Activated naive CD4-positive, alpha-beta T cell treated with anti-CD3 and anti-CD28 coated beads, Interleukin-2, amount 10 ng/mL, durations not matched to agents 7 days and 5 days (primary cell): Measurements from ENCODE around the gene FAM185A.
"Not testable (repeated sequence)": the region's sequence is repeated elsewhere in the genome, so short reads cannot be mapped to it uniquely, and the experiment has no call there.

ENCODE experiments used
- CTCF ChIA-PET: fragments of 350-600 bp; sonication (Branson Sonifier 250); formaldehyde crosslinking; loops from one replicate; lab custom pipeline; 2021; ENCODE audit warnings: antibody characterized with exemption; lab: Charles Lee
- DNase-seq: peaks from one replicate; pipeline ENCODE4 v3.0.0-alpha.2; 2020
- H3K27ac Mint-ChIP-seq: one replicate; pipeline ENCODE4 v1.8.0; 2021; ENCODE audit warnings: mild to moderate bottlenecking, moderate library complexity, mixed read lengths
- H3K27me3 Mint-ChIP-seq: one replicate; pipeline ENCODE4 v1.8.0; 2021; ENCODE audit warnings: mild to moderate bottlenecking, mixed read lengths
- H3K36me3 Mint-ChIP-seq: one replicate; pipeline ENCODE4 v1.8.0; 2021; ENCODE audit warnings: mixed read lengths
- H3K4me1 Mint-ChIP-seq: one replicate; pipeline ENCODE4 v1.8.0; 2021; ENCODE audit warnings: mixed read lengths
- H3K4me3 Mint-ChIP-seq: one replicate; pipeline ENCODE4 v1.8.0; 2021; ENCODE audit warnings: mild to moderate bottlenecking, moderate library complexity, mixed read lengths
- H3K9me3 Mint-ChIP-seq: one replicate; pipeline ENCODE4 v1.8.0; 2021; ENCODE audit warnings: mixed read lengths

Gene FAM185A

GRCh38 chr7:102758227-102758626 lies 9.4 kb downstream of the FAM185A start:
- H3K27me3 Mint-ChIP-seq, H3K4me3 Mint-ChIP-seq, H3K36me3 Mint-ChIP-seq, H3K4me1 Mint-ChIP-seq, H3K27ac Mint-ChIP-seq, H3K9me3 Mint-ChIP-seq, DNase-seq: not testable (repeated sequence)
- CTCF ChIA-PET, result interaction anchor here (0.7 to 1.1 kb wide), 2 partner anchors 304 to 310 kb away, joined by 3 to 5 read pairs; no protein-coding TSS in a partner anchor

DNA sequence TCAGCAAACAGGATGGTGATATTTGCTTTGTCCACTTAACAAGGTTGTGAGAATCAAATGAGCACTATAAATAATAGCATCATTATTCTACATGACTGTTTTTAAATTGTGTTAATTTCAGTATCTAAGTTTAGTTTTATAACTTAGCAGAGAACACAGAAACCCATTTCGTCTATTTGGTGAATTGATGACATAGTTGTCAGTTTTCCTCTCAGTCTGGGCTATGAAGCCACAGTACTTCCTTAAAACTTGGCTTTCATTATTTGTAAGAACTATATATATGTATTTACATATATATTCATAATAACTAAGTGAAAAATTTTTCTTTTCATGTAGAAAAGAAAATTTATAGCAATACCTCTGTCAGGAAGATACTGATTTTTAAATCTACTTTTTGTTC lies 11.1 kb downstream of the FAM185A start:
- H3K9me3 Mint-ChIP-seq, H3K27ac Mint-ChIP-seq, H3K4me1 Mint-ChIP-seq, DNase-seq, H3K36me3 Mint-ChIP-seq, CTCF ChIA-PET, H3K4me3 Mint-ChIP-seq, H3K27me3 Mint-ChIP-seq: not testable (repeated sequence)

DNA sequence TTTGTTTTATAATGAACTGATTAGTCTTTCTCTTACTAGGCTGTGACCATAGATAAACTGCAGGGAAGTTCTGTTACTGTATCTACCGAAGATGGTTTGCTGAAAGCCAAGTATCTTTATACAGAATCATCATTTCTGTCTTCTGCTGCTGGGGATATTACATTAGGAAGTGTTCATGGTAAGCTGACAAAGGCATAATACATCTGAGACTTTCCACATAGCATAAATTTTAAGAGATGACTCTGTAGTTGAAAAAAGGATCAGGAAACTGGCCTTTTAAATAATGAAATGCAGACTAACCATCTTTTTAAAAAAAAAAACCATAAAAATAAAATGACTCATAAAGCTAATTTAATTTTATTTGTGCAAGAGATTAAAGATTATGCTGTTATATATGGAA lies 12.4 kb downstream of the FAM185A start:
- H3K9me3 Mint-ChIP-seq, H3K4me1 Mint-ChIP-seq, H3K27ac Mint-ChIP-seq, DNase-seq, H3K36me3 Mint-ChIP-seq, H3K27me3 Mint-ChIP-seq, H3K4me3 Mint-ChIP-seq, CTCF ChIA-PET: not testable (repeated sequence)

DNA sequence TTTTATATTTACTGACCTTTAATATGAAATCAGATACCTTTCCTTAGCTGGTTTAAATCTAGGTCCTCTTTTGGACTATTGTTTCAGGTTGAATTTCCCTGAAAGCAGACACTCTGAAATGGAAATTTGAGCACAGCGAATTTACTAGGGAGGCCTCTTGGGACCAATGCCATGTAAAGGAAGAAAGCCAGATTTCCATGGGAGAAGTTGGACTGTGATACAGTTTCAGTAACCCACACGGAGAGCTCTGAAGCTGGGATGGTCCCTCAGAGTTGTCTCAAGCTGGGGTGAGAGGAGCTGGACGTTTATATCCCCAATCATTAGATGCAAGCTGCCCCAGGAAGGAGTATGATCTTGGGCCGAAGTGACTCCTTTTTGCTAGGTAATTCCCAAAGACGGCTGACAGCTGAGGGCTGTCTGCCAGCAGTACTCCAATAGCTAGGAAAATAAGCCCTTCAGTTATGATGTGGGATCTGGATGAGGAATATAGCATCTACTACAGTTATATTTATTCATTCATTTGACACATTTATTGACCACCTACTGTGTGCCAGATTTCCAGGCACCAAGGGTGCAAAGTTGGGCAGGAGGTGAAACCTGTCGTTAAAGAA lies 14.6 kb downstream of the FAM185A start:
- H3K4me1 Mint-ChIP-seq, H3K27me3 Mint-ChIP-seq, H3K9me3 Mint-ChIP-seq, DNase-seq, H3K27ac Mint-ChIP-seq, H3K36me3 Mint-ChIP-seq, H3K4me3 Mint-ChIP-seq, CTCF ChIA-PET: not testable (repeated sequence)

- H3K27ac Mint-ChIP-seq, H3K27me3 Mint-ChIP-seq, H3K4me1 Mint-ChIP-seq, H3K4me3 Mint-ChIP-seq, H3K36me3 Mint-ChIP-seq, CTCF ChIA-PET, DNase-seq, H3K9me3 Mint-ChIP-seq: not testable (repeated sequence)
These were observed 20.9 kb downstream of the FAM185A start for GRCh38 chr7:102769657-102770192.

DNA sequence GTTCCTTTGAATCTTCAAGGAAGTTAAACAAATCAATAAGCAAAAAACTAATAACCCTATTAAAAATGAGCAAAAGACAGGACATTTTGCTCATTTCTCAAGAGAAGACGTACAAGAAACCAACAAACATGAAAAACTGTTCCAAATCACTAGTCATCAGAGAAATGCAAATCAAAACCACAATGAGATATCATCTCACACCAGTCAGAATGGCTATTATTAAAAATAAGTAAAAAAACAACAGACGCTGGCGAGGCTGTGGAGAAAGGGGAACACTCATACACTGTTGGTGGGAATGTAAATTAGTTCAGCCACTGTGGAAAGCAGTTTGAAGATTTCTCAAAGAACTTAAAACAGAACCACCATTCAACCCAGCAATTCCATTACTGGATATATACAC lies 21.7 kb downstream of the FAM185A start:
- CTCF ChIA-PET, DNase-seq, H3K4me3 Mint-ChIP-seq, H3K9me3 Mint-ChIP-seq, H3K27me3 Mint-ChIP-seq, H3K4me1 Mint-ChIP-seq, H3K27ac Mint-ChIP-seq, H3K36me3 Mint-ChIP-seq: not testable (repeated sequence)

DNA sequence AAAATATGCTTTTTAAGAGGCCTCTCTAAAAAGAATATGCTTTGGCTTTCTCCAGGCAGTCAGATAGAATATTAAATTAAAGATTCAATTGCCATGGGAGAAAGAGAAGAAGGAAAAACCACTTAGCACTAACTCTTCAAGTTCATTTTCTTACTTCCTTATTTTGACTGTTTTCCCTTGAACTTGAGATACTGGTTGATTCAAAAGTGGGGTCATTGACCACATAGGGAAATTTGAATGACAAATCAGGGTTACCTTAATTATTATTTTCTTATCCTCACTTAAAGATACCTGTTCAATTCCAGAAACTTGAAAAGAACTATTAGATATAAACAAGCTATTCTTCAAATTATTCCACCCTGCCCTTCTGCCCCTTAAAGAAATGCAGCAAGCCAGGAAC lies 27.4 kb downstream of the FAM185A start:
- H3K36me3 Mint-ChIP-seq, result peaks cover 13% of the 10 kb centered on the region
- H3K4me3 Mint-ChIP-seq, CTCF ChIA-PET: not testable (repeated sequence)

GRCh38 chr7:102778663-102779062 lies 29.9 kb downstream of the FAM185A start:
- H3K9me3 Mint-ChIP-seq, H3K27me3 Mint-ChIP-seq, DNase-seq, H3K4me1 Mint-ChIP-seq, H3K27ac Mint-ChIP-seq, CTCF ChIA-PET, H3K4me3 Mint-ChIP-seq: not testable (repeated sequence)
- H3K36me3 Mint-ChIP-seq, result peaks cover 13% of the 10 kb centered on the region

More for the DNA sequence above, 27.4 kb downstream of the FAM185A start:
- H3K9me3 Mint-ChIP-seq, H3K4me1 Mint-ChIP-seq, DNase-seq, H3K27me3 Mint-ChIP-seq, H3K27ac Mint-ChIP-seq: not testable (repeated sequence)

DNA sequence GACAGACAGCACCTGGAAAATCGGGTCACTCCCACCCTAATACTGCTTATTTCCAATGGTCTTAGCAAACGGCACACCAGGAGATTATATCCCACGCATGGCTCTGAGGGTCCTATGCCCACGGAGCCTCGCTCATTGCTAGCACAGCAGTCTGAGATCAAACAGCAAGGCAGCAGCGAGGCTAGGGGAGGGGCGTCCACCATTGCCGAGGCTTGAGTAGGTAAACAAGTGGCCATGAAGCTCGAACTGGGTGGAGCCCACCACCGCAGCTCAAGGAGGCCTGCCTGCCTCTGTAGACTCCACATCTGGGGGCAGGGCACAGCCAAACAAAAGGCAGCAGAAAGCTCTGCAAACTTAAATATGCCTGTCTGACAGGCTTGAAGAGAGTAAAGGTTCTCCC lies 32.1 kb downstream of the FAM185A start:
- peaks cover 13% of the 10 kb centered on the region for H3K36me3 Mint-ChIP-seq
- CTCF ChIA-PET, DNase-seq, H3K9me3 Mint-ChIP-seq, H3K27ac Mint-ChIP-seq, H3K27me3 Mint-ChIP-seq, H3K4me3 Mint-ChIP-seq, H3K4me1 Mint-ChIP-seq: not testable (repeated sequence)

- H3K27me3 Mint-ChIP-seq, DNase-seq, CTCF ChIA-PET, H3K4me3 Mint-ChIP-seq, H3K9me3 Mint-ChIP-seq, H3K4me1 Mint-ChIP-seq, H3K36me3 Mint-ChIP-seq, H3K27ac Mint-ChIP-seq: not testable (repeated sequence)
These were observed 40.0 kb downstream of the FAM185A start for GRCh38 chr7:102788770-102789169.

GRCh38 chr7:102790364-102791100 lies 41.7 kb downstream of the FAM185A start:
- DNase-seq, H3K4me3 Mint-ChIP-seq, H3K27ac Mint-ChIP-seq, H3K27me3 Mint-ChIP-seq, H3K4me1 Mint-ChIP-seq, H3K36me3 Mint-ChIP-seq, CTCF ChIA-PET, H3K9me3 Mint-ChIP-seq: not testable (repeated sequence)

DNA sequence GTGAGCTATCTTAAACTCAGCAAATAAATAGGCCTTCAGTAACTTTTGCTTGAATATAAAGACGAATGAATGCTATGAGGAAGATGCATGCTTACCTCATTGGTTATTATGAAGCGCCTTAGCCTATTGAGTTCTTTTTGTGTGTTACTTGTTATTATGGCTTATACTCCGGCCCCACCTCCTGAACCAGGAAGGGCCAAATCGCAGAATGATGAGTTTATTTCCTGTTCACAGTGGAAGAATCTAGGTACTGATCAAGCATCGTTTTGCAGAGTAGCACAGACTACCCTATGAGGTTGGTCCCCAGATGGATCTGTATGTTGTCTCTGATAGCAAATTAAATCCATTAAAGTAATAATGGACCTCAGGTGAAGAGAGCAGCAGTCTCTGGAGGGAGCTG lies 42.6 kb downstream of the FAM185A start:
- H3K27ac Mint-ChIP-seq, H3K4me1 Mint-ChIP-seq, DNase-seq, H3K36me3 Mint-ChIP-seq, CTCF ChIA-PET, H3K27me3 Mint-ChIP-seq, H3K9me3 Mint-ChIP-seq, H3K4me3 Mint-ChIP-seq: not testable (repeated sequence)

DNA sequence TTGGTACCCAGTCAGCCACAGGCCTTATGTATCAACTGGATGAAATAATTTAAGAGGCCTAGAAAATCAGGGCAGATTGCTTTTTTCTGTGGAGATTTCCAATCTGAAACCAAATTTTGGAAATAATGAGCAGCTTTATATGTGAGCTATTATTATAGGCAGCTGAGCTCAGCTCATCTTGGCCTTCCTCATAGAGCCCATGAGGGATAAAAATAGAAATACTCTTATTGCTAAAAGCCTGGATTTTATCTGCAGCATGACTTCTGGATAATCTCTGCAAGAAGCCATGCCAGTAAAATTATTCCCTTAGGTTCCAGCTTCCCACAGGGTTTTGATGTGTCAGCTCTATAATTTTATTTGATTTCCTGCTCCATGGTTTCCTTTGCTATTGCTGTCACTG lies 43.0 kb downstream of the FAM185A start:
- H3K36me3 Mint-ChIP-seq, H3K27me3 Mint-ChIP-seq, H3K9me3 Mint-ChIP-seq, H3K4me3 Mint-ChIP-seq, H3K27ac Mint-ChIP-seq, CTCF ChIA-PET, H3K4me1 Mint-ChIP-seq, DNase-seq: not testable (repeated sequence)

DNA sequence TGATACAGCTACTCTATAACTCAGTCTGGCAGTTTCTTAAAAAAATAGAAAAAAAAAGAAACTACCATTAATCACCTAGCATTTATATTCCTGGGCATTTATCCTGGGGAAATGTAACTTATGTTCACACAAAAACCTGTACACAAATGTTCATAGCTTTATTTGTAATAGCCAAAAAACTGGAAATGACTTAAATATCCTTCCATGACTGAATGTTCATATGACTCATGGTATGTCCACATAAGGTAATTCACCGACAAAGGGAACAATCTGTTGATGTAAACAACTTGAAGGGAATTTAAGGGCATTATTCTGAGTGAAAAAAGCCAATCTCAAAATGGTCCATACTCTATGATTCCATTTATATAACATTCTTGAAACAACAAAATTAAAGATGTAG lies 45.8 kb downstream of the FAM185A start:
- H3K9me3 Mint-ChIP-seq, CTCF ChIA-PET, H3K27ac Mint-ChIP-seq, H3K36me3 Mint-ChIP-seq, H3K27me3 Mint-ChIP-seq, H3K4me1 Mint-ChIP-seq, DNase-seq, H3K4me3 Mint-ChIP-seq: not testable (repeated sequence)

GRCh38 chr7:102795987-102796595 lies 47.3 kb downstream of the FAM185A start:
- H3K27me3 Mint-ChIP-seq, H3K9me3 Mint-ChIP-seq, H3K27ac Mint-ChIP-seq, CTCF ChIA-PET, H3K4me1 Mint-ChIP-seq, H3K36me3 Mint-ChIP-seq, DNase-seq, H3K4me3 Mint-ChIP-seq: not testable (repeated sequence)
